ENCODE results near the gene GSDMA.

Gene GSDMA

DNA sequence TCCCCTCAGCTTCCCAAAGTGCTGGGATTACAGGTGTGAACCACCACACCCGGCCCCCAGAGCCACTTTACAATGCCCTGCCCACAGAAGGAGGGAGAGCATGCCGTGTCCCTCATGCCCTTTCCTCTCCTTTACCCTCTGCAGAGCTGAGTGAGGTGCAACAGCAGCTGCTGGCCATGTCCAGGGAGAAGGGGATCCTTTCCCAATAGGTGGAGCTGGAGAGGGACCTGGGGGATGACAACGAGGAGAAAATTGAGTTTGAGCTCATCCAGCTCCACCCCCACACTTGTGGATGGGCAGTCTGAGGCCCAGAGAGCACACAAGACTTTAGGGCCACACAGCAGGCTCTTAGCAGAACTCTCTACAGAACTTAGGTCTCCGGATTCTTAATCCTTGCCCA, 7.9 kb upstream of the GSDMA start:
- no peak for DNase-seq

DNA sequence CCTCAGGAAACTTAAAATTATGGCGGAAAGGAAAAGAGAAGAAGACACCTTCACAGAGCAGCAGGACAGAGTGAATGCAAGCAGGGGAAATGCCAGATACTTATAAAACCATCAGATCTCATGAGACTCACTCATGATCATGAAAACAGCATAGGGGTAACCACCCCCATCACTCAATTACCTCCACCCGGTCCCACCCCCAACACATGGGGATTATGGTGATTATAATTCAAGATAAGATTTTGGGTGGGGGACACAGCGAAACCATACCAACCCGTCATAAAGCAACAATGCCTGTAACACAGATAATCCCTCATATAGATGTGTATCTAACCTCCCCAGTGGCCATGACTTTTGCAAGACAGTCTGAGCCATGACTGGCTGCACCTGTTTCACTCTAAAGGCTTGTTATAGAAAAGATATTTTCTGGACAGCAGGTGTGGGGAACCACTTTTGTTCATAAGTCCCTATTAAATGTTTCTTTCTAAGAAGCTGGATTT, 7.0 kb upstream of the GSDMA start:
- no peak for DNase-seq

DNA sequence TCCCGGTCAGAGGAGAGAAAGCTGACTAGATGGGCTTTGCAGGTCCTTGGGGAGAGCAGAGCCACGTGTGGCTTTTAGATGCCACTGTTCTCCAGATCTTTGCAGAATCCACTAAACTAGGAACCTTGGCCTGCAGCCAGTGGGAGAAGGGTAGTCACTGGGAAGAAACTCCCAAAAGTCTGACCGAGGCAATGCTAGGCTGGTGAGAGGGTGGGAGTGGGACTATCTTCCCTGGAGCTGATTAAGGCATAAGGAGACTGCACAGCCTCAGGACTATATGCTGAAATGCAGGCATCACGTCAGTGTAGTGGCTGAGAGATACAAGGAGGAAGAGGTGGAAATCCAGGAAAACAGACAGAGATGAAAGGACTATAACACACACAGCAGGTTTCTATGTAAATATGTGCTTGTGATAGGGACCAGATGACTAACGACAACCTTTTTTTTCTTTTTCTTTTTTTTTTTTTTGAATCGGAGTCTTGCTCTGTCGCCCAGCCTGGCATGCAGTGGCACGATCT, 2.2 kb upstream of the GSDMA start:
- DNase-seq: no peak

DNA sequence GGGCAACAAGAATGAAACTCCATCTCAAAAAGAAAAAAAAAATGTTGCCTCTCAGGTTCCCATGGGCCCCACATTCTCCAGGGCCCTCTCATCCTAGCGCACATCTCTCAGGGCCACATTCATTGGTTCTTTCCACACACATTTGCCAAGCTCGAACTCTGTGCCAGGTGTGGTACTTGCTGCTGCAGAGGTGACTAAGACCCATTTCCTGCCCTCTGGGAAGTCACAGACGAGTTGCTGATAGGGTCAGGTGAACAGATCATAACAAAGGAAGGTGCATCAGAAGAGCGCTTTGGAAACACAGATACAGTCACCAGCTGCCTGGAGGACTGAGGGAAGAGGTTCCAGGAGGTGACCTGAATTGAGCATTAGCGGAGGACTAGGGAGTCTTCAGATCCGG, 1.0 kb downstream of the GSDMA start:
- DNase-seq: no peak

DNA sequence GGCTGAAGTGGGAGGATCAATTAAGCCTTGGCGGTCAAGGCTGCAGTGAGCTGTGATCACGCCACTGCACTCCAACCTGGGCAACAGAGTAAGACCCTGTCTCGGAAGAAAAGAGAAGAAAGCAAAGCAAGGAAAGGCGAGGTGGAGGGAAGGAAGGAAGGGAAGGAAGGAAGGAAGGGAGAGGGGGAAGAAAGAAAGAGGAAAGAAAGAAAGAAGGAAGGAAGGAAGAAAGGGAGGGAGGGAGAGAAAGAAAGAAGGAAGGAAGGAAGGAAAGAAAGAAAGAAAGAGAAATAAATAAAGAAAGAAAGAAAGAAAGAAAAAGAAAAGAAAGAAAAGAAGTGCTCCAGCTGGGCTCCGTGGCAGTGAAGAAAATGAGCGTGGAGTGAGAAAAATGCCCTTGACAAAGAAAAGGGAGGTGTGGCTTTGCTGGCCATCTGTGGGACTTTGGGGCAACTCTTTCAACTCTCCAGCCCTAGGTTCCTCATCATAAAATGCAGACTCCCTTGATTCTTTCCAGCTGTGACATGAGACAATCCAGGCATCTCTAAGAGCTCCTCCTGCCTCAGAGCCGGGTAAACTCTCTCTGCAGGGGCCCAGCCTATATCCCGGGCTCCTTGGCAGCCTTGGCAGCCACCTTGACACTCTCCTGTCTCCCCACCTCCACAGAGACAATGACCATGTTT, 2.4 kb downstream of the GSDMA start:
- DNase-seq: no peak

DNA sequence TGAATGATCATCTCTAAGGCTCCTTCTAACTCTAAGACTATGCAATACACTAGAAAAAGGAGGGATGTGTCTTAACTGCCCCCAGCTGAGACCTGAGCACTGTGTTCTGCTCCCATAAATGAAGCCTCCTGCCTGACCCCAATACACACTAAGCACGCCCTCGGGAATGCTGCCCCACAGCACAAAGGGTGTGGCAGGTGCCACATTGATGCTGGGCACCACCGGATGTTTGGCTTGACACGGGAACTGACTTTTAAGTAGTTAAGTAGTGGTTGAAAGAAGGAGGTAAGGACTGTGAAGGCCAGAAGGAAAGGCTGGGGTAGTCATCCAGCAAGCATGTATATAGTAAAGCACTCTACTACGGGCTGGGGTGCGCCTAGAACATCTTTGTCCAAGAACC, 4.0 kb downstream of the GSDMA start:
- no peak for DNase-seq

DNA sequence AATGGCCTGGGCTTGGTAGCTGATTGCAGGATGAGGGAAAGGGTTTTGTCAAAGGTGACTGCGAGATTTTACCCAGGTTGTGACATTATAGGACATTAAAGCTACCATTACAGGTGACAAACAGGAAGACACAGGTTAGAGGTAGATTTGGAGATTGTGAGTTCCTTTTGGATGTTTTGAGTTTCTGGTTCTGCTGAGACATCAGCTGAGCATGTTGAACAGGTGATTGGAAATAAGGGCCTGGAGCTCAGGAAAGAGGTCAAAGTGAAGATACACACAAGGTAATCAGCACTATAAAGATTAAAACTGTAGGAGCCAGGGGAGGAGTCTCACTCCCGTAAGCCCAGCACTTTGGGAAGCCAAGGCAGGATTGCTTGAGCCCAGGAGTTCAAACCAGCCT, 6.0 kb downstream of the GSDMA start:
- no peak for DNase-seq

DNA sequence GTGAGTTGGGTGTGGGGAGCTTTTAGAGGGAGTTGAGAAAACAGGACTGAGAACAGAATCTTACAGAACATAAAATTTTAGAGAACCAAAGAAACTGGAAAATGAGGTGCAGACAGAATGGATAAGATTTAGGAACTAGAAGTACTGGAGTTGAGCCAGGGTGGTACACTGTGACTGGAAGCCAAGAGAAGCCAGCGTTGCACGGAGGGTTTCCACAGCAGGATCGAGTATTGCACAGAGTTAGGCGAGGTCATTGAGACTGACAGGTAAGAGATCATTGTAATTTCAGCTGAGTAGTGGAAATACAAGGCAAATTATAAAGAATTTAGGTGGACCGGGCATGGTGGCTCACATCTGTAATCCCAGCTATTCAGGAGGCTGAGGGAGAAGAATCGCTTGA, 6.6 kb downstream of the GSDMA start:
- no peak for DNase-seq

DNA sequence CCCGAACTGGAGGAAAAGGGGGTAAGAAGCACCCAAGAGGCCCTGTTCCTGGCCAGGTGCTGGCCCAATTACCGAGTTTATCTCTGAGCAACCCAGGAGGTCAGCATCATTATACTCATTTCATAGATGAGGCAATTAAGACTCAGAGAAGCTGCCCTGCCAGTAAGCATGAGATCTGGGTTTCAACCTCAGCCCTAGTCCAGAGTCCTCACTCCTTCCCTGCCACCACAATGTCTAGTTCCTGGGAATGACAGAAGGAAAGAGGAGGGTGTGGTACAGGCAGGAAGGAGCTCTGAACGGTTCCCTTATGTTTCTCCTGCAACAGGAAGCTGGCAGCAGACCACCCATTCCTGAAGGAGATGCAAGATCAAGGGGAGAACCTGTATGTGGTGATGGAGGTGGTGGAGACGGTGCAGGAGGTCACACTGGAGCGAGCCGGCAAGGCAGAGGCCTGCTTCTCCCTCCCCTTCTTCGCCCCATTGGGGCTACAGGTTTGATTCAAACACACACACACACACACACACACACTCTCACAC, 7.4 kb downstream of the GSDMA start:
- DNase-seq: no peak

DNA sequence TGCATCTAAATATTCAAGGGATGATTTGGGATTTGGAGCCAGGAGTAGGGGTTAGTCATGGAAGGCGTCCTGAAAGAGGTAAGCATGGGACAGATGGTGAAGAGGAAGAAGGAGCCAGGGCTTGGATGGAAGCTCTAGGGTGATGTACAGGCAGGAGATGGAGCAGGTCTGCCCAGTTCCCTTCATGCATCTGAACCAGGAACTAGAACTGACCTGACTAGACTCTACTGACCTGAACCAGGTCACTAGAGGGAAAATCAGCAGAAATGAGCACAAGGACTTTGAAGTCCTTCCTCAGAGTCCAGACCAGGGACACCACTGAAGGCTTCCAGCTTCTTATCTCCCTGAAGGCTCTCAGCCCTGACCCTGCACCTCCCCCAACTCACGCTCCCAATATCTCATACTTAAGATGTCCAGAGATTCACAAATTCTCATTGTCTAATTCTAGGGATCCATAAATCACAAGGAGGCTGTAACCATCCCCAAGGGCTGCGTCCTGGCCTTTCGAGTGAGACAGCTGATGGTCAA, 8.3 kb downstream of the GSDMA start:
- DNase-seq: no peak

DNA sequence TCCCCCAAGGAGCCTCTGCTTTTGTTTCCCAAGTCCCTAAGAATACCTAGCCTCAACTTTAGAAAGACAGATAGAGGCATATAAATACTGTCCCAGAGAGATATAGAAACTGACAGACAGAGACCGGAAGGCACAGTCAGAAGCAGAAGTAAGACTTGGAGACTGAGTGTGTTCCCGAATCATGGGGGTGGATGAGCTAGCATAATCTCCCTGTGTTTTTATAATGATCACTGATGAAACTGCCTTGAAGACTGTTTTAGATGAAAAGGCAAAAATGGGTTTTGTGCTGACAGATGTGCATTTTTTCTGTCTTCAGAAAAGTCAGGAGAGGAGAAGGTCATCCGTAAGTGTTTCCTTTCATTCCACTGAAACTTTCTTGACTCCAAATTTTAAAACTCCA, 9.5 kb downstream of the GSDMA start:
- peak in 1 of 56 donors; percentile 12 for DNase-seq

DNA sequence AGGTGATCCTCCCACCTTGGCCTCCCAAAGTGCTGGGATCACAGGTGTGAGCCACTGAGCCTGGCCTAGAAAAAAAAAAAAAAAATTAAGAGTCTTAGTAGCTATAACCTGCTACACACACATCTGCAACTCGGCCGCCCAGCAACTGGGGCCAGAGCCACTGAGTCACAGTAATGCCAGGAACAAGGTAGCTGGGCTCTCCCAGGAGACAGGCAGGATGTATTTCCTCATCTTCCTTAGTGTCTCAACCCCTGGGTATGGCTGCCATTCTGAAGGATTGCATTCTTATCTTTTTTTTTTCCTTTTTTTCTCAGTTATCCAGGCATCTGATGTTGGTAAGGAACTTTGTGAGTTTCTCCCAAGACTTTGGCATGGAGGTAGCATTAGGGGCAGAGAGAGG, 10.7 kb downstream of the GSDMA start:
- DNase-seq: no peak

DNA sequence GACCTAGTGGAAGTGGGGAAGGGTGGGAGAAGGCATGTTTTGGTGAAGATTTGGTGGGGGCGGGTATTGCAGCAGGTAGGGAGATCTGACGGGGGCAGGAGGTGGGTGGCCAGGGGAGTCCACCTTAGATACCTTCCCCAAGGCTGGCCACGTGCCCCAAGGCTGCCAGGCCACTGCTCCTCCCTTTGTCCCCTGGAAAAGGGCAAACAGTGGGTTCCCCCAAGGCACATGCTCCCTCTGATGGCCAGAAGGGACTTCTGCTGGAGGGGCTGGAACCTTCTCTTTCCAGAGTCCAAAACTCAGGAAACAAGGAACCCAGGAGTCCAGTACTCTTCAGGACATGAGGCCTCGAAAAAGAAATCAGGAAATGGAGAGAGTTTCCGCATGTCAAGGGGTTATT, 11.6 kb downstream of the GSDMA start:
- no peak for DNase-seq

DNA sequence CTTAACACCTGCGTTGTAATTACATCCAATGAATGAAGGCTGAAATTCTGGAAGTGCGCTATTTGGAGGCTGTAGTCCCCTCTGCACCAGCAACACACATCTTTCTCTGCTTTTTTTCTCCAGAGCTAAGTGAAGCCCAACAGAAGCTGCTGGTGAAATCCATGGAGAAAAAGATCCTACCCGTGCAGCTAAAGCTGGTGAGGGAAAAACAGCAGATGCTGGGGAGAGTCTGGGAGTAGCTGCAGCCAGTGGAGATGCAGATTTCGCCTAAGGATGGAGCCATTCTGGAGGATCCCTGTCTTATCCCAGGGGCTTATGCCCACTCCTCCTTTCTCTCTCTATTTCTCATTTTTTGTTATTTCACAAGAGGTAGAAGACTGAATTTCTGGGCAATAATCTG, 13.0 kb downstream of the GSDMA start:
- no peak for DNase-seq

DNA sequence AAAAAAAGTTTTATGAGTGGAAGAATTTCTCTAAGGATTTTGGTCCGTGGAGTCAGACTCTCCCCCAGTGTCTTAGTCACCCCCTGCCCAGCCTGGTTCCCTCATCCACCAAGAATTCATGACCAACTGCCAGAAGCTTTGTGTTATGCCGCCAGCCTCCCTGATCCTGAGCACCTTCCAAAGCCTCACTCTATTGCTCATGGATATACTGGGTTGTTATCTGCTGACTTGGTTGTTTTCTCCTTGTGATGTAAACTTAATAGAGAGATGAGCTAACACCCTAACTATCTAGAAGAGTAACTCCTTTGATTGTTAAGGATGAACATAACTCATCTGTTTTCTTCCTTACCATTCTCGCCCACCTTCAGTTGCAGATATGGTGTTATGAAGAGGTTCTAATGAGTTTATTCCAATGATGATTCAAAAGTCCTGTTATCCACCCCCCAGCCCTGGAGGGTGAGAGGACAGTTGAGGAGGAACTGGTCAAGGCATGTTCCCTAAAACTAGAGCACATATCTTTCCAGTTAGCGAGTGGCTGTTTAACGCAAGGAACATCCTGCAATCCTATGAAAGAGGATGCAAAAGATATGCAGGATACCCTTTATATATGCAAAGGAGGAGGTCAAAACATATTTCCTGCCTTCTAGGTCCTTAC, 16.3 kb downstream of the GSDMA start:
- DNase-seq: no peak

DNA sequence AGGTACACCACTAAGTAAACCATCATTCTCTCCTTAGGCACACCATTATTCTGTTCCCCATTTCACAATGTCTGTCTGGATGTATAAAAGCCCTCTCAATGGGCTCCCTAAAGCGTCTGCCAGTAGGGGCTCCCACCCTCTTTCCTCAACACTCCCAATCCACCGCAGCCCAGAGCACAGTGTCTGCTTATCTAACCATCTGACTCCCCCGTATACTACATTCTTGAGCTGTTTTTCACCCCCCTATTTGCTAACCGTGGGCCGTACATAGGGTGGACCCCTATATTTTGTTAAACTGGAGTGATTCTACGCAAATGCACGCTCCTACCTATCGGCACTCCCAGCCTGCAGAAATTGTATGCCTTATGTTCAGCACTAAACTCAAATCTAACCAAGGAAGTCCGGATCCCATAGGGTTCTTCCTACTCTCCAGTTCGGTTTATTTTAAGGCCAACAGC, 17.1 kb downstream of the GSDMA start:
- peak in 6 of 56 donors; percentile 6 to 56 (median 29) for DNase-seq

DNA sequence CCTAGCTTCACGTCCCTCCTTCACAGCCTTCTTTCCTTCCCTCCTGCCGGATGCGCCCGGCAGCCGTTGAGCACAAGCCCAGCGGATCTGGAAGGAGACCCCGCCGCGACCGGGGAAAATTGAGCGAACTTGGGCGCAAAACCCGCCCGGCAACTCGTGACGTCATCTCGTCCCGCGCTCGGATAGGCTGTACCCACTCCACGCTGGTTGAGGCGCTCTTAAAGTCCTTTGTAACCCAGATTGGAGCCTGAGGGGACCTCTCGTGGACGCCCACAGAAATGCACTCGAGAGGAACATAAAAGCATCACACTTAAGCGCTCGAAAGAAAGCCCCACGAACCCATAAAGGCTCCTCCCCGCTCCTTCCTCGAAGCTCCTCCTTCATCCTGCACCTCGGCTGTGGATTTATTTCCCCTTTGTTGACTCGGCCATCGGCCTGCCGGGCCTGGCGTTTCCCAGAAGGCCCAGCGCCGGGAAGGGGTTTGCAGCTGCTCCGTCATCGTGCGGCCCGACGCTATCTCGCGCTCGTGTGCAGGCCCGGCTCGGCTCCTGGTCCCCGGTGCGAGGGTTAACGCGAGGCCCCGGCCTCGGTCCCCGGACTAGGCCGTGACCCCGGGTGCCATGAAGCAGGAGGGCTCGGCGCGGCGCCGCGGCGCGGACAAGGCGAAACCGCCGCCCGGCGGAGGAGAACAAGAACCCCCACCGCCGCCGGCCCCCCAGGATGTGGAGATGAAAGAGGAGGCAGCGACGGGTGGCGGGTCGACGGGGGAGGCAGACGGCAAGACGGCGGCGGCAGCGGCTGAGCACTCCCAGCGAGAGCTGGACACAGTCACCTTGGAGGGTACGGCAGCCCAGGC, 17.8 kb downstream of the GSDMA start, which contains the start of gene PSMD3:
TSS of gene PSMD3 (plus strand) at position 457 of the 856 bp plus-strand sequence. CDS start at position 621, 164 bp downstream.
- peak; percentile 56 to 100 (median 98) for DNase-seq

DNA sequence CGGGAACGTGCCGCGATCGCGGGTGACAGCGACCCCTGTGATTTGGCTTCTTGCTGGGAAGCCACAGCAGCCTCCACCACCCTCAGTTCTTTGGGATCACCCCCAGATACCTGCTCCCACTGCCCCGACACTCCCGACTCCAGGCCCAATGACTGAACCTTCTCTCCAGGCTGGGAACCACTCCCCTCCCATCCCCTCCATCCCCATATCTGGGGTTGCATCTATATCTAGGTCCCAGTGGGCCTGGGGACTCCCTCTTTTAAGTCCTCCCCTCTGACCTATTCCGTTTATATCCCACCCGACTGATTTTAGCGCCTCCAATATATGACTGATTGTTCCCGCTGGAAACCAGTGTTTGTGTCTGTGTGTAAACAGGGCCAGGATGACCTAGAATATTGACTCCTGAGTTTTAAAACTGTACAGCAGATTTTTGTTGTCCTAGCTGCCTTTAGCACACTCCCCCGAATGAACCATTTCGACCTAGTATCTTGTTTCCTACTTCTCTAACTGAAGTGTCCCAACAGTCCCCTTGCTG, 18.5 kb downstream of the GSDMA start:
- peak in 1 of 56 donors; percentile 47 for DNase-seq

DNA sequence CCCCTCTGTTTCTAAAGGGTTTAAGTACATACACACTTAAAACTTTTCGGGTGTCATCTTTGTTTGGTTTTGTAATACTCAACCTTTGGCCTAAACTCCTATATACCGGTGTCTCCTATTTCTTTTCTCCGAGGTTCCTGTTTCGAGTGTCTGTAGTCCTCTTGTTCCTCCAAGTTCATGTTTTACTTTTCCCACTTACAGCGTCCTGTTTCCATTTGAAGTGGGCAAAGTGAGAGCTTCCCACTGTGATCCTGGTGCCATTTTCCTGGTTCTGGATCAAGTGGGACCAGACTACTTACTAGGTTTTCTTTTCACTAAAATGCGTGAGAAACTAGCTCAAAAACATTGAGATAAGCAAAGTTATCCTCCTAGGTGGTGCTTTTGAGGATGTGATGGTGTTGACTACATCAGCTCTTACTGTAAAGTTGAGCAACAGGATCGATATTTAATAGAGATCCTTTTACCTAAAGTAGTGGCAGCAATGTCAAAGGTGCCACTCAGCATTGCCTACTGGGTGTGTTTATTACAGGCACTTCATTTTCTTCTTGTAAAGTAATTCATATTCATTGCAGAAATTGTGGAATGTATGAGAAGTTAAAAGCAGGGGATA, 19.1 kb downstream of the GSDMA start:
- DNase-seq: no peak

DNA sequence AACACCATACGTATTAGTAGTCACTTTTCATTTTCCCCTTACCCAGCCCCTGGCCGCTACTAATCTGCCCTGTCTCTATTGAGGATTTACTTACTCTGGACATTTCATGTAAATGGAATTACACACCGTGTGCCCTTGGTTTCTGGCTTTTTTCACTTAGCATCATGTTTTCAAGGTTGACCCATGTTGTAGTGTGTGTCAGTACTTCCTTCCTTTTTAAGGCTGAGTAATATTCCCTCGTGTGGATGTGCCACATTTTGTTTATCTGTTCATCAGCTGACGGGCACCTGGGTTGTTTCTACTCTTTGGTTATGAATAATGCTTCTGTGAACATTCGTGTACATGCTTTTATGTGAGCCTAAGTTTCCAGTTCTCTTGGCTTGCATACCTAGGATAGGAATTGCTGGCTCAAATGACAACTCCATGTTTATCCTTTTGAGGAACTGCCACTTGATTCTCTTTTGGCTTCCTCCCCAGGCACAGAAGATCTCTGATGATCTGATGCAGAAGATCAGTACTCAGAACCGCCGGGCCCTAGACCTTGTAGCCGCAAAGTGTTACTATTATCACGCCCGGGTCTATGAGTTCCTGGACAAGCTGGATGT, 25.5 kb downstream of the GSDMA start:
- DNase-seq: no peak
